IPS-15b (cell line): ENCODE data around the gene IFNL2.
"Not testable (repeated sequence)": the region's sequence is repeated elsewhere in the genome, so short reads cannot be mapped to it uniquely, and the experiment has no call there.

Experiments
- H3K27me3 ChIP-seq: one replicate; pipeline ENCODE4 v1.6.1; 2013; ENCODE audit warnings: low read length; ENCODE audit not compliant: control insufficient read depth, insufficient read depth
- H3K36me3 ChIP-seq: one replicate; pipeline ENCODE4 v1.6.1; 2013; ENCODE audit warnings: low read length; ENCODE audit not compliant: control insufficient read depth, insufficient read depth
- H3K4me1 ChIP-seq: one replicate; pipeline ENCODE4 v1.6.1; 2013; ENCODE audit warnings: mild to moderate bottlenecking, low read length; ENCODE audit not compliant: control insufficient read depth, insufficient read depth
- H3K4me3 ChIP-seq: one replicate; pipeline ENCODE4 v1.5.1; 2013; ENCODE audit warnings: low read depth, low read length
- H3K9ac ChIP-seq: one replicate; pipeline ENCODE4 v1.6.1; 2013; ENCODE audit warnings: low read depth, mild to moderate bottlenecking, low read length
- H3K9me3 ChIP-seq: one replicate; pipeline ENCODE4 v1.6.1; 2013; ENCODE audit warnings: mild to moderate bottlenecking, low read length; ENCODE audit not compliant: control insufficient read depth, insufficient read depth

IFNL2 gene

GRCh38 chr19:39268085-39268484, at the start of gene IFNL2:
Gene IFNL2 (plus strand): TSS chr19:39268396. CDS start chr19:39268569, 173 bp downstream.
- H3K9ac ChIP-seq, H3K4me3 ChIP-seq, H3K9me3 ChIP-seq, H3K4me1 ChIP-seq, H3K36me3 ChIP-seq: not testable (repeated sequence)
- H3K27me3 ChIP-seq: peaks cover 36% of the 10 kb centered on the region

GRCh38 chr19:39219108-39219507, 49.1 kb upstream of the IFNL2 start:
- H3K27me3 ChIP-seq, H3K4me1 ChIP-seq, H3K4me3 ChIP-seq, H3K9me3 ChIP-seq, H3K36me3 ChIP-seq, H3K9ac ChIP-seq: not testable (repeated sequence)

- H3K27me3 ChIP-seq: peaks cover 9% of the 10 kb centered on the region
- H3K4me3 ChIP-seq: no peak overlapping the region
- no peaks in the 10 kb centered on the region for H3K4me1 ChIP-seq
- no peaks in the 10 kb centered on the region for H3K9me3 ChIP-seq
- H3K9ac ChIP-seq: no peak overlapping the region
- H3K36me3 ChIP-seq: no peaks in the 10 kb centered on the region
Measured at GRCh38 chr19:39223703-39224279, 44.4 kb upstream of the IFNL2 start.

GRCh38 chr19:39224910-39225309, 43.3 kb upstream of the IFNL2 start:
- H3K4me1 ChIP-seq: no peaks in the 10 kb centered on the region
- H3K27me3 ChIP-seq: peaks cover 9% of the 10 kb centered on the region
- H3K9me3 ChIP-seq: no peaks in the 10 kb centered on the region
- no peaks in the 10 kb centered on the region for H3K36me3 ChIP-seq
- no peak overlapping the region for H3K4me3 ChIP-seq
- H3K9ac ChIP-seq: no peak overlapping the region

GRCh38 chr19:39230096-39230764, 38.0 kb upstream of the IFNL2 start:
- no peaks in the 10 kb centered on the region for H3K27me3 ChIP-seq
- no peaks in the 10 kb centered on the region for H3K9me3 ChIP-seq
- H3K9ac ChIP-seq: no peak overlapping the region
- no peak overlapping the region for H3K4me3 ChIP-seq
- no peaks in the 10 kb centered on the region for H3K36me3 ChIP-seq
- H3K4me1 ChIP-seq: no peaks in the 10 kb centered on the region

- Histone ChIP-seq H3K27me3 (no peaks in the 10 kb centered on the region), H3K4me3 (no peak overlapping the region), H3K9me3 (no peaks in the 10 kb centered on the region), H3K36me3 (no peaks in the 10 kb centered on the region), H3K4me1 (no peaks in the 10 kb centered on the region), H3K9ac (no peak overlapping the region)
Measured at GRCh38 chr19:39232708-39233107, 35.5 kb upstream of the IFNL2 start.

- Histone ChIP-seq H3K9ac (no peak overlapping the region), H3K4me1 (no peaks in the 10 kb centered on the region), H3K36me3 (no peaks in the 10 kb centered on the region), H3K27me3 (peaks cover 10% of the 10 kb centered on the region), H3K9me3 (no peaks in the 10 kb centered on the region), H3K4me3 (no peak overlapping the region)
Measured at GRCh38 chr19:39236527-39236926, 31.7 kb upstream of the IFNL2 start.

GRCh38 chr19:39237200-39238184, 30.7 kb upstream of the IFNL2 start:
- Histone ChIP-seq H3K9me3 (no peaks in the 10 kb centered on the region), H3K4me3 (no peak overlapping the region), H3K36me3 (no peaks in the 10 kb centered on the region), H3K9ac (no peak overlapping the region), H3K4me1 (no peaks in the 10 kb centered on the region), H3K27me3 (peaks cover 14% of the 10 kb centered on the region)

GRCh38 chr19:39238209-39238608, 30.0 kb upstream of the IFNL2 start:
- Histone ChIP-seq H3K4me3 (no peak overlapping the region), H3K36me3 (no peaks in the 10 kb centered on the region), H3K9ac (no peak overlapping the region), H3K27me3 (peaks cover 14% of the 10 kb centered on the region), H3K9me3 (no peaks in the 10 kb centered on the region), H3K4me1 (no peaks in the 10 kb centered on the region)

- H3K4me3 ChIP-seq: no peak overlapping the region
- H3K27me3 ChIP-seq: peaks cover 14% of the 10 kb centered on the region
- no peak overlapping the region for H3K9ac ChIP-seq
- no peaks in the 10 kb centered on the region for H3K9me3 ChIP-seq
- H3K4me1 ChIP-seq: no peaks in the 10 kb centered on the region
- H3K36me3 ChIP-seq: no peaks in the 10 kb centered on the region
Measured at GRCh38 chr19:39238944-39239343, 29.3 kb upstream of the IFNL2 start.

GRCh38 chr19:39240421-39240820, 27.8 kb upstream of the IFNL2 start:
- no peaks in the 10 kb centered on the region for H3K4me1 ChIP-seq
- no peaks in the 10 kb centered on the region for H3K36me3 ChIP-seq
- no peaks in the 10 kb centered on the region for H3K9me3 ChIP-seq
- H3K27me3 ChIP-seq: peaks cover 14% of the 10 kb centered on the region
- no peak overlapping the region for H3K9ac ChIP-seq
- H3K4me3 ChIP-seq: no peak overlapping the region
